NCI-H2107 treated with DMSO at 0.1 percent for 48 hours (cell line): ENCODE results near the gene DEFB108B.
"Not testable (repeated sequence)": the region's sequence is repeated elsewhere in the genome, so short reads cannot be mapped to it uniquely, and the experiment has no call there.

Experiments
- DNase-seq: peaks from one replicate; lab custom pipeline; 2025; ENCODE audit not compliant: unreplicated experiment; lab: John Stamatoyannopoulos, UW

DEFB108B gene, protein sequence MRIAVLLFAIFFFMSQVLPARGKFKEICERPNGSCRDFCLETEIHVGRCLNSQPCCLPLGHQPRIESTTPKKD

DNA sequence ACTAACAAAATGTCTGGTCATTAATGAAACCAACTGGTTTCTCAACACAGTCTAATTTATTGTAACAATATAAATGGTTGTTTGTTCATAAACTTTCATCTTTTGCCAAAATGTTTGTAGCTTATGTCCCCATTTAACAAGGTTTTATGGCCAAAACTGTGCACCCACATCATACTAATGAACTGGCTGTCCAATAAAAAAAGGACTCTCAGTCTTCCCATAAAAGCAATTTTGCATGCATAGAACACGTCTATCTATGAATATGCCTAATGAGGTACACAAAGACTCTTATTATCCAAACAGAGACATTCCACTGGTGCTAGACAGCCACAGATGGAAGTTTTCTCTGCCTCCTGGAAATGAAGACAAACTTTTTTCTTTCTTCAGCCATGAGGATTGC is at the start of gene DEFB108B:
Gene DEFB108B, plus strand, starts transcription at position 390 of the 400 bp plus-strand sequence. Its CDS starts 0 bp downstream, at position 390.
- not testable (repeated sequence) for DNase-seq

- peak; percentile 63 for DNase-seq
Observed at GRCh38 chr11:71786114-71786847, 46.7 kb upstream of the DEFB108B start.

DNA sequence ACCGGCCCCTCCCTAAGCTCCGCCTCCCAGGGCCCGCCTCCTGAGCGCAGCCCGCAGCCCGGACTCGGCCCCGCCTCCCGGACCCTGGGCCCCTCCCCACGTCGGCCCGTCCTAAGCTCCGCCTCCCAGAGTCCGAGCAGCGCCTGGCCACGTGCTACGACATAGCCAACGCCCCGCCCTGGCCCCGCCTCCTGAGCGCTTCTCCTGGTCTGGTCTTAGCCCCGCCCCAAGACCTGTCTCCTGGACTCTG is 46.2 kb upstream of the DEFB108B start:
- DNase-seq, result peak; percentile 95

DNA sequence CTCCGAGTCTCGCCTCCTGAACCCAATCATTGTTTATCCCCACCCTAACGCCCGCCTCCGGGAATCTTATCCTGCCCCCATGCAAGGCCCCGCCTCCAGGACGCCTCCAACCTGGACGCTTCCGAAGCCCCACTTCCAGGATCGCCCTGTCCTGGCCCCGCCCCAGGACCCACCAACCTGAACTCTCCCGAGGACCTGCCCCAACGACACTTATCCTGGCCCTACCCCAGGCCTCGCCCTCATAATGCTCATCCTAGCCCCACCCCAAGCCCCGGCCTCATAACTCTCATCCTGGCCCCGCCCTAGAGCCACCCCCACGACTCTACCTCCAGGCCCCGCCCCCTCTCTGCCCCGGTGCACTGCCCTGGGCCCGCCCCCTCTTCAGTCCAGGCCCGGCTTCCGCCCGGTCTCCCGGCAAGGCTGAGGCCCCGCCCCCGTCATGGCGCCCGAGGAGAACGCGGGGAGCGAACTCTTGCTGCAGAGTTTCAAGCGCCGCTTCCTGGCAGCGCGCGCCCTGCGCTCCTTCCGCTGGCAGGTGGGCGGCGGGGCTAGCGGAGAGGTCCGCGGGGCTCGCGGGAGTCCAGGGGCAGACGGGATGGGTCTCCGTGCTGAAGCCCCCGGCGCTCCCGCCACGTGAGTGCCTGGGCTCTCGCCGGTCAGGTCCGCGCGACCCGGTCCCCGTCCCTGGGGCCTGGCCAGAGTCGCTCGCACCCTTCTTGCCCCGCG is 45.7 kb upstream of the DEFB108B start:
- DNase-seq, result peak; percentile 93

DNA sequence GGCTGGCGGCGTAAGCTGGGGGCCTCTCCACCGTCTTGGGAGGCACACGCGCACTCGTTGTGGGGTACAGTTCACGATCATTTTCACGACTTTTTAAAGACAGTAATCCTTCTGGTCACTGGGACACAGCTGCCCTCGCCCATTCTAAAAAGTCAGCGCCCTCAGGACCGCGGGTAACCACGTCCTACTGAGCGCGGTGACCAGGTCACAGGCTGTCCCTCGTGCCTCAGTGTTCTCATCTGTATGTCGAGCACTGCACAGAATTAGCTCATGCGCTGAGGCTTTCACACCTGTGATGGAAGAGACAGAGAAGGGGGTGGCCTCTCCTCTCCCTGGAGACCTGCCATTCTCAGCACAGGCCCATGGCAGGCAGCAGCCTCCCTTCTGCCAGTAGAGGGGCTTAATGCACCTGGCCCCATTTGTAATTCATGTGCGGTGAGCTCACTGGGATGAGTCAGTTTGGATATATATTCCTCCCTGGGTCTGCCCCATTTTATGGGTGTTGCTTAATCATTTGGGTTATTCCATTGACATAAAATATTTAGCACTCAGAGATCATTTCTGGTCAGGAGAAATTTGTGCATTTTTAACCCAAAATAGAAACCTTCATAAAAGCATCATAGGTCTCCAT is 45.1 kb upstream of the DEFB108B start:
- not testable (repeated sequence) for DNase-seq

- peak; percentile 51 for DNase-seq
Observed at GRCh38 chr11:71789444-71790196, 43.4 kb upstream of the DEFB108B start.

GRCh38 chr11:71791111-71791510 is 41.9 kb upstream of the DEFB108B start:
- peak; percentile 55 for DNase-seq

DNA sequence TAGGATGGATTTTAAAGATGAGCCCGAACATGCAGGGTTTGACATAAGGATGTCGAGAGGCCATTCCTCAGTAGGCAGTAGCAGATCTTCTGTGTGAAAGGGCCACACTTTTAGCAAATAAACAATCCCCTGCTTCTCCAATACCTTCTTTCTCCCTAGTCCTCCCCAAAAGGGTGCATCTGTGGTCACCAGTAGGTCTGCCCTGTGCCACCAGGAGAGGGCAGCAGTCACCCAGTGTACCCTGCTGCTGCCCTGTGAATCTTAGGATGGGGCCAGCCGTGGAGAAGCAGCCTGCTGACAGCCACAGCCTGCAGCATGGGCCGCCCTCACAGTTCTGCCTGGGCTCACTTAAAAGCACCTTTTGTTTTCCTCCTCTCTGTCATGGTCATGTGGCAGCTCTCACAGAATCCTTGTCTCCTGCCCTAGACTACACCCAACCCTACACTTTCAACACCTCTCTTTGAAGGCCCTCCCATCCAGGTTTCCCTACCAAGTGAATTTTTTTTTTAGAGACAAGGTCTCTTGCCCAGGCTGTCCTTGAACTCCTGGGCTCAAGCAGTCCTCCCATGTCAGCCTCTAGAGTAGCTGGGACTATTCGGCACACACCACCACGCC is 40.3 kb upstream of the DEFB108B start:
- DNase-seq, result peak; percentile 13

DNA sequence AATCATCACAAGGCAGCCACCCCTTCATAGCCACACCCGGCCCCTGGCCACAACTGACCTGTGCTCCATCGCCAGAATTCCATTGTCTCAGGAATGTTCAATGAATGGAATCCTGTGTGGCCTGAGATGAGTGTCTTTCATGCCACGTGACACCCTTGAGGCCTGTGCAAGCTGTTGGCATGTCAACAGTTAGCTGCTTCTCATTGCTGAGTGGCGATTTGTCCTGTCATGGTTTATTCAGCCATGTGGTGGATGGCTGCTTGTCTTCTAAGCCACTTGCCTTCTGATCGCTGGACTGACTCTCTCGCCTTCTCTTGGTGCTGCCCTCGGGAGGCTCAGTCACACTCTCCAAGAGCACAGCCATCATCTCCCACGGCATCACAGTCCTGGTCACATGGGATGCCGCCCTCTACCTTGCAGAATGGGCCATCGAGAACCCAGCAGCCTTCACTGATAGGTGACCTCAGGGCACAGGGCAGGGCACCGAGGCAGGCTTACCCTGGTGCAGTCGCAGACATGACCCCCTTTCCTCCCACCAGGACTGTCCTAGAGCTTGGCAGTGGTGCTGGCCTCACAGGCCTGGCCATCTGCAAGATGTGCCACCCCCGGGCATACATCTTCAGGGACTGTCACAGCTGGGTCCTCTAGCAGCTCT is 38.5 kb upstream of the DEFB108B start:
- not testable (repeated sequence) for DNase-seq

DNA sequence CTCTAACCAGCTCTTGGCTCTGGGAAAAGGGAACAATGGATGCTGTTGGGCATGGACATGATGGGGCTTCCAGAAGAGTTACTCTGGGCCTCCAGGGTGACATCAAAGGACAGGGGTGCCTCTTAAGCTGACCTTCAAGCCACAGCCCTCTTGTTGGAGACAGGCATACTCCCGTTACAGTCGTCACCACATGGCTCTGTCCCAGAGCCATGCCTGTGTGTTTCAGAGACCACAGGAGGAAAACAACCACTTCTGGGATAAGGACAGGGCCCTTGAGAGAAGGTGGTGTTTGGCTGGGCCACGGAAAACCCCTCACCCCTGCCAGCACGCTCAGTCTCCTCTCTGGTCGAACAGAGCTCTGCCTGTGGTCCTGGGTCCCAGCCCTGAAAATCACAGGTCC is 37.8 kb upstream of the DEFB108B start:
- DNase-seq, result not testable (repeated sequence)

GRCh38 chr11:71796016-71796415 is 37.0 kb upstream of the DEFB108B start:
- DNase-seq, result not testable (repeated sequence)

DNA sequence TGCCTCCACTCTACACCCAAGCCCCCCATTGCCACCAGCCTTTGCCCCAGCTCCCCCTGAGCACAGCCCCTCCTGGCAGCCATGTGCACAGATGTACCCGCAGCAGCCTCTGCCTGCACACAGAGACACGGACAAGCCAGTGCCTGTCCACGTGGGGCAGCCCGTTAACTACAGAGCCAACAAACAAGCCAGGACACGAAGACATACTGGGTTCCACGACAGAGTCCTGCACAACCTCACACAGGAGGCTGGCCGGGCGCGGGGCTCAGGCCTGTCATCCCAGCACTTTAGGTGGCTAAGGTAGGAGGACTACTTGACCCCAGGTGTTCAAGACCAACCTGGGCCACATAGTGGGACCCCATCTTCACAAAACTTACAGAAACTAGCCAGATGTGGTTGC is 36.2 kb upstream of the DEFB108B start:
- DNase-seq, result not testable (repeated sequence)

DNA sequence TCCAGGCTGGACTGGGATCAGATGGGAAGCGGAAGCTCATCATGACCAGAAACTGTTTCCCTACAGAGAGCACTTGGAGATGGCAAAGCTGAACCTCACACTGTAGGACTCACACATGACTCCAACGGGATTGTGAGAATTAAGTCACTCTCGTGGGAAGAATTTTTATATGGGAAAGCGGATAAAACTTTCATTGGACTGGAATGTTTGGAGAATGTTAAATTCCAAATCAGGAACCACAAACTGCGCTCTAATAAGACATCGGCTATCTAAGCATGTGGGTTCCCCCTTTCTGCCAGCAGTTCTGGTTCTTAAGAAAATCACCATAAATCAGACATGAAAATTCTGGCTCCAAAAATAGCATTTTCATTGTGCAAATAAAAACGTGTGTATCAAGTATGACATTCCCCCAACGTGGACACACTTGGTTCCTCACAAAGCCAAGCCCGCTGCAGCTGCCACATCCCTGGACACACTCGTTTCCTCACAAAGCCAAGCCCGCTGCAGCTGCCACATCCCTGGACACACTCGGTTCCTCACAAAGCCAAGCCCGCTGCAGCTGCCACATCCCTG is 33.4 kb upstream of the DEFB108B start:
- DNase-seq, result not testable (repeated sequence)

- DNase-seq, result peak; percentile 52
Observed at GRCh38 chr11:71800335-71800953, 32.6 kb upstream of the DEFB108B start.

DNA sequence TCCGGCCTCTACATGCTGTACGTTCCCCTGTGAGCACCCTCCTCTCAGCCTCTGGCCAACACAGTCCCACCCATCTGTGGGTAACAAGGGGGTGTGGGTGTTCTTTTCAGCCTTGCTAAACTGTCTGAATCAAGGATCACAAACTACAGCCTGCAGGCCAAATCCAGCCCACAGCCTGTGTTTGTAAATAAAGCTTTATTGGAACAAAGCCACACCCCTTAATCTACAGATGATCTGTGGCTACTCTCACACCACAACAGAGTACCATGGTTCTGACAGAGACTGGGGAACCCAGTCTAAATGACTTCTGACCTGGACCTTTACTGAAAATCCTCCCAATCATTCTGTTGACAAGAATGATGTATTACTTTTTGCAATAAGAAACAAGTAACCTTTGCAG is 32.0 kb upstream of the DEFB108B start:
- not testable (repeated sequence) for DNase-seq

DNA sequence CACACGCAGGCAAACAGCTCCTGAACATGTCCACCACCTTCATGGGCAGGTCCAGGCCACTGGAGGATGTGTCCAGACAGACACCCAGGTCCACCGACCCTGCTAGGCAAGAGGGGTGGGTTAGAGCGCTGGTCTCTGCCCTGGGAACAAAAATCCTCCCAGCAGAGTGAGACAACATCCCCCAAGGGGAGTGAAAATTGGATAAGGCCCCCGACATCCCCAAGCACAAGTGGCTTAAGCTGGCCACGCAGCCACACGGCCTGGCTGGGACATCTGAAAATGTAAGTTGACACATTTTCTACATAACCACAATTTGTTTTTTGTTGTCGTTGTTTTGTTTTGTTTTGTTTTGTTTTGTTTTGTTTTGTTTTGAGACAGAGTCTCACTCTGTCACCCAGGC is 30.1 kb upstream of the DEFB108B start:
- DNase-seq, result not testable (repeated sequence)

DNA sequence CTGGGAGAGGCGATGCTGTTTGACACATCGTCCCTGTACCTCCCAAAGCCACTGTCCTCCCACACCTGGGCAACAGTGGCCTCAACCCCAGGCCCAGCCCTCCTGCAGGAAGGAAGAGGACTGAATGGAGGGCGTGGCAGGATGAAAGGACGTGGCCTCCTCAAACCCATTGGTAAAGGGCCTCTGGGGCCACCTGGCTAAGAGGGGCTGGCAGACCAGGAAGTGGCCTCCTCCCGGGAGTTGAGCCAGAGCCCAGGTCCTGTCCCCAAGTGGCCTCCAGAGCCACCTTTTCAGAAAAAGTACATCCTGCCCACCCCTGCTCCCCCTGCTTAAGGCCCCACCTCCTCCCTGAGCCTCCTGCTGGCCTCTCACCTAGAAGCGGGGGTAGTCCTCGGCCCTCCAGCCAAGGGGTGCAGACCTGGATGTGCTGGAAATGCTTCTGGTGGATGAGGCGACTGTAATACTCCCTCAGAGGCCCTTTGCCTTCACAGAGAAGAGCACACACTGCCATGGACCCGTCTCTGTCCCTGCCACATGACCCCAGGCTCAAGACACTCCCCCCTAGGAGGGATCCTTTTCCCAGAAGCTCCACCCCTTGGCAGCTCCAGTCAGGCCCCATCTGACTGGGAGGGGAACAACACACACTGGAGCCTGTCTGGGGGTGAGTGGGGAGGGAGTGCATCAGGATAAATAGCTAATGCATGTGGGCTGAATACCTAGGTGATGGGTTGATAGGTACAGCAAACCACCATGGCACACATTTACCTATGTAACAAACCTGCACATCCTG is 28.6 kb upstream of the DEFB108B start:
- DNase-seq, result not testable (repeated sequence)

- DNase-seq, result not testable (repeated sequence)
Observed at GRCh38 chr11:71812529-71812928, 20.5 kb upstream of the DEFB108B start.
